Right cardiac atrium (tissue), 5 donors: ENCODE results near the gene NPBWR2. TPM values are rescaled to one million over a fixed set of nuclear protein-coding genes. Genes with fewer than 3 reads are reported as not detected.

ENCODE experiments used
- ATAC-seq, 2 donors: fragments of 200-7000 bp; cut with Tn5 transposase; one replicate each; pipeline versions ENCODE4 v1.8.0 to v1.9.1; 2020; ENCODE audit warnings: moderate library complexity in 2 of 2, mild to moderate bottlenecking in 1 of 2
- DNase-seq, 3 donors: peaks; one replicate each; pipeline ENCODE4 v3.0.0-alpha.2; 2020
- H3K27ac ChIP-seq: one replicate; pipeline ENCODE4 v1.5.1; 2013; ENCODE audit warnings: mild to moderate bottlenecking, low read length, control low read depth, moderate library complexity
- H3K27me3 ChIP-seq: one replicate; pipeline ENCODE4 v1.6.1; 2013; ENCODE audit not compliant: control insufficient read depth, insufficient read depth
- H3K4me1 ChIP-seq: one replicate; pipeline ENCODE4 v1.6.1; 2013; ENCODE audit warnings: low read length; ENCODE audit not compliant: control insufficient read depth, insufficient read depth
- H3K4me3 ChIP-seq: one replicate; pipeline ENCODE4 v1.5.1; 2013; ENCODE audit warnings: low read length, control low read depth
- H3K9me3 ChIP-seq: one replicate; pipeline ENCODE4 v1.6.1; 2013; ENCODE audit warnings: low read length; ENCODE audit not compliant: control insufficient read depth
- WGBS: extraction: QIAGEN DNeasy Blood & Tissue Kit; methylation state at CpG from one replicate; pipeline ENCODE4 v1.1.7; 2013; 5-methylcytosine and 5-hydroxymethylcytosine counted together
- intact Hi-C, 4 donors: fragments of 100-400 bp; cut with DNase I; formaldehyde crosslinking; loops; one replicate each; pipeline versions ENCODE4 v1.11.0 to v1.14.0; 2022 to 2023
- polyA plus RNA-seq: library from polyadenylated mRNA; stranded (reverse); fragments of 200-250 nt; gene quantifications from one replicate; pipeline ENCODE4 v1.2.3, GENCODE V29; 2013
- total RNA-seq, 4 donors: library from RNA; stranded (reverse); fragmentation: NEBNext Ultra II Directional; extraction: Animal tissue kit (Norgen Biotek cat#: 25700); gene quantifications; one replicate each; pipeline ENCODE4 v1.2.1, GENCODE V29; 2021
- donor health status: healthy with polysubstance abuse.
- donor health status: DM: no; HTN: yes; CAD: no.
- donor health status: DM: no; HTN: no; CAD: no.
- donor health status: DM: no; HTN: yes; CAD: no; lungs with severe emphysema.
- donor health status: DM: yes; HTN: yes; CAD: no.

Gene NPBWR2
- total and polyA plus RNA-seq, 5 donors, result not detected

DNA sequence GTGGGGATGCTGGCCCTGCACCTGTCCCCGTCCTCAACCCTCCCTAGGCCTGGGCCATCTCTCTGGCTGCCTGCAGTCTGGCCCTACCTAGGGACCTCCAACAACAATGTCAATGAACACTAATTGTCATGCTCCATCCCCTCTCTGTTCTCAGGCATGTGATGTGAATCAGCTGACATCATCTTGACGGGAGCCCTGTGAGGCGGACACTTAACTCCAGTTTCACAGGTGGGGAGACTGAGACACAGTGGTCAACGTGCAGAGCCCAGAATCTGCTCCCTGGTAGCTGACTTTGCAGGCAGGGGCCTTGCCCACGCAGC is 45.1 kb downstream of the NPBWR2 start:
- ATAC-seq, result no peak
- Histone ChIP-seq H3K4me3 (peak overlapping the region; percentile 21), H3K4me1 (peaks cover 9% of the 10 kb centered on the region), H3K27me3 (no peaks in the 10 kb centered on the region), H3K27ac (no peak overlapping the region), H3K9me3 (no peaks in the 10 kb centered on the region)
- intact Hi-C loops, result no loop called here
- WGBS, result 54% methylated on average over 5 of the region's 5 CpGs
- no peak for DNase-seq

- 85% methylated on average over 12 of the region's 12 CpGs for WGBS
- H3K4me1 ChIP-seq, result no peaks in the 10 kb centered on the region
- H3K9me3 ChIP-seq, result no peaks in the 10 kb centered on the region
- no peak overlapping the region for H3K27ac ChIP-seq
- no peaks in the 10 kb centered on the region for H3K27me3 ChIP-seq
- DNase-seq (no peak), ATAC-seq (no peak)
- intact Hi-C loops, result loop anchor here in 1 of 4 donors (5.0 kb wide), 1 partner anchor 86 kb away; no protein-coding TSS in a partner anchor
- no peak overlapping the region for H3K4me3 ChIP-seq
Measured at GRCh38 chr20:64058536-64058935, 48.8 kb downstream of the NPBWR2 start.

DNA sequence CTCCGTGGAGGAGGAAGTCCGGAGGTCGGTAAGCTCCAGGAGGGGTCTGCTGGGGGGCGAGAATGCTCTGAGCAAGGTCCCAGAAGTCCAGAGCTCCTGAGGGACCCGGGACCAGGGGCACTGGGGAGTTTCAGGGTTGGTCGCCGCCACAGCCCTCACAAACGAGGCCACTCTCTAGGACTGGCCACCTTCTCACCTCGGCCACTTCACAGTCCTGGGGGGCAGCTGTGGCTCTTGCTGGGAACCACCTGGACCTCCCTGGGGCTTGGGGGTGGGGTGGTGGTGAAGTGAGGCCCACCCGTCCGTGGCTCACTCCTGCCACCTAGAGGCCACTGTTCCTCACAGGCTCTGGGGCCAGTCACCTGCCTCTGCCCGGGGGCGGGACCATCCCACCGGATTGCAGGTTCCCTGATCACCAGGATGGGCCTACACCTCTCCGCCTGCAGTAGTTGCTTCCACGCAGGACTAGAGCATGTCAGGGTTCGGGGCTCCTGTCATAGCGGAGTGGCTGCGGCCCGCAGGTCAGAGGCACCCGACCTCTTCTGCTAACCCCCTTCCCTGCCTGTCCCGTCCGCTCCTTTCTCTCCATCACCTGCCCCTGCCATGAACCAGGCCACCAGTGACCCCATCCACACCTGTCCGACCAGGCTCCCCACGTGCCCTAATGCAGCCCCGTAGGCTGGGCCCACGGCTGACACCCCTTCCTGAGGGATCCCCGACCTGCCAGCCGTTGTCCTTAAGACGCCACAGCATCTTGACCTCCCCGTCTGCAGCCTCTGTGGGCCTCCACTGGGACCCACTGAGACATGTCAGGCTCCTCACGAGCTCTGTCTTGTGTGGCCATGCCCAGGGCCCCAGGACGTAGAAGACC is 49.5 kb downstream of the NPBWR2 start:
- Histone ChIP-seq H3K27me3 (no peaks in the 10 kb centered on the region), H3K27ac (peak overlapping the region; percentile 16), H3K9me3 (no peaks in the 10 kb centered on the region), H3K4me1 (no peaks in the 10 kb centered on the region), H3K4me3 (peak overlapping the region; percentile 1)
- WGBS, result 29% methylated on average over 33 of the region's 33 CpGs
- intact Hi-C loops, result loop anchor here in 1 of 4 donors (5.0 kb wide), 1 partner anchor 86 kb away; no protein-coding TSS in a partner anchor
- DNase-seq (peak; percentile 80 to 91 (median 91)), ATAC-seq (peak; percentile 42 to 50)

GRCh38 chr20:64056889-64057627 is 50.3 kb downstream of the NPBWR2 start:
- Histone ChIP-seq H3K27me3 (no peaks in the 10 kb centered on the region), H3K4me3 (peak overlapping the region; percentile 1), H3K9me3 (no peaks in the 10 kb centered on the region), H3K27ac (peak overlapping the region; percentile 16), H3K4me1 (no peaks in the 10 kb centered on the region)
- peak; percentile 2 to 3 for ATAC-seq
- 49% methylated on average over 39 of the region's 39 CpGs for WGBS
- peak in 1 of 3 donors; percentile 54 for DNase-seq
- intact Hi-C loops, result loop anchor here in 1 of 4 donors (5.0 kb wide), 1 partner anchor 85 kb away; no protein-coding TSS in a partner anchor

DNA sequence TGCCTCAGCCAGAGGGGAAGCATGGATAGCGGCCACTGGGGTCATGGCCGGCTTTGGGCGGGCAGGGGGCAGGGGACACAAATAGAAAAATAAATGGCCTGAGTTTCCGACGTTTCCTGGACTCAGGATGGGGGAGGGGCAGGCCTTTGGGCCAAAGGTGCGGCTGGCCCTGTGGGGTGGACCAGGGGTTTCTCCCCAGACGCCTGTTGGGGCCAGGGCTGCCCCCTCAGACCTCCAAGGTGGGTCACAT is 50.8 kb downstream of the NPBWR2 start:
- intact Hi-C loops, result loop anchor here in 1 of 4 donors (5.0 kb wide), 1 partner anchor 84 kb away; no protein-coding TSS in a partner anchor
- WGBS, result 53% methylated on average over 7 of the region's 7 CpGs
- Histone ChIP-seq H3K4me3 (no peak overlapping the region), H3K27me3 (no peaks in the 10 kb centered on the region), H3K4me1 (no peaks in the 10 kb centered on the region), H3K9me3 (no peaks in the 10 kb centered on the region), H3K27ac (peak overlapping the region; percentile 16)
- peak in 2 of 3 donors; percentile 65 to 69 for DNase-seq
- ATAC-seq, result no peak

- H3K4me1 ChIP-seq, result no peaks in the 10 kb centered on the region
- WGBS, result 38% methylated on average over 22 of the region's 22 CpGs
- H3K4me3 ChIP-seq, result no peak overlapping the region
- H3K27ac ChIP-seq, result peak overlapping the region; percentile 76
- H3K9me3 ChIP-seq, result no peaks in the 10 kb centered on the region
- DNase-seq, result peak; percentile 84 to 92 (median 91)
- no peaks in the 10 kb centered on the region for H3K27me3 ChIP-seq
- intact Hi-C loops, result loop anchor here in 1 of 4 donors (5.0 kb wide), 1 partner anchor 84 kb away; no protein-coding TSS in a partner anchor
- ATAC-seq, result peak; percentile 27 to 54
Measured at GRCh38 chr20:64055893-64056638, 51.3 kb downstream of the NPBWR2 start.

GRCh38 chr20:64055396-64055892 is 51.9 kb downstream of the NPBWR2 start:
- no peaks in the 10 kb centered on the region for H3K27me3 ChIP-seq
- WGBS, result 61% methylated on average over 9 of the region's 9 CpGs
- H3K9me3 ChIP-seq, result no peaks in the 10 kb centered on the region
- peak overlapping the region; percentile 76 for H3K27ac ChIP-seq
- DNase-seq (no peak), ATAC-seq (no peak)
- H3K4me3 ChIP-seq, result no peak overlapping the region
- H3K4me1 ChIP-seq, result no peaks in the 10 kb centered on the region
- intact Hi-C loops, result loop anchor here in 1 of 4 donors (5.0 kb wide), 1 partner anchor 83 kb away; no protein-coding TSS in a partner anchor

DNA sequence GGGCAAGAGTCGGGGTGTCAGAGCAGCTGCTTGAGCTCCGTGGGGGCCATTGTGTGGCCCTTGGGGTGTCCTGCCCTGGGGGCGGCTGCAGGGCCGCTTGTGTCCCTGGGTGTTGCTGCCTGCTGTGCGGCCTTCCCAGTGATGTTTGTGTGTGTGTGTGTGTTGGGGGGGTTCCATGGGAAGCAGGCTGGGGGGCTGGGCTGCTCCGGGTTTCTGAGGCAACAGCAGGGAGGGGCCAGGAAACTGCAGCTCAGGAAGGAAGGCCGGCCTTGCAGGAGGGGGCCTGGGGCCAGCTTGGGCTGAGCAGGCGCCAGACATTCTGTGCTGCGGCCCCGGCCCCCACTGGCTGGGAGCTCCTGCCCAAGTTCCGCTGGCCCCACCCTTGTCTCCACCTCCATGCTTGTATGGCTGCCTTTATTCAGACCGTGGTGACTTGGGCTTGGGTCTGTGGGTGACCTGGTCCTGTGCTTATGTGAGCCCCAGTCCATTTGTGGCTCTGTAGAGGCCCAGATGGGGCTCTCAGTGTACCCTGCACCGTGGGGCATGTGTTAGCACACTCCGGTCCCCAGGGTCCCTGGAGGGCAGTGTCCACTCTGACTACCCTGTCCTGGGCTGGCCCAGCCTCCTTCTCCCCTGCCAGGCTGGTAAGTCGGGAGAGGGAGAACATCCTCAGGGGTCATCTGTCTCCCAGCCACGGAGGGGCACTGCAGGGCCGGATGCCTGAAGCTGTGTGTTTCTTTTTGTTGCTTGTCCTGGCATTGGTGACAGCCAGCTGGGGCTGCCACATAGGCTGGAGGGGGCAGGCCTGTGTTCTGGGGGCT is 53.3 kb downstream of the NPBWR2 start:
- no peaks in the 10 kb centered on the region for H3K4me1 ChIP-seq
- no peaks in the 10 kb centered on the region for H3K27me3 ChIP-seq
- no peak overlapping the region for H3K4me3 ChIP-seq
- ATAC-seq (peak; percentile 56 to 68), DNase-seq (peak; percentile 84 to 91 (median 90))
- no peaks in the 10 kb centered on the region for H3K9me3 ChIP-seq
- WGBS, result 20% methylated on average over 17 of the region's 17 CpGs
- intact Hi-C loops, result no loop called here
- peak overlapping the region; percentile 71 for H3K27ac ChIP-seq
